SK-N-SH treated with all-trans-retinoic acid at 6 μM for 48 hours (cell line): ENCODE measurements around the gene FZD1.
A peak's percentile ranks its signal among the peaks of the same experiment; 100 is the strongest.

Experiments
- BACH2 ChIP-seq: fragments of 250-450 bp; sonication (Bioruptor Pico); IDR thresholded peaks from 2 replicates; pipeline ENCODE4 v1.9.0; 2021; ENCODE audit warnings: mild to moderate bottlenecking, borderline replicate concordance
- CREB5 ChIP-seq: fragments of 250-450 bp; sonication (Bioruptor Pico); IDR thresholded peaks from 2 replicates; pipeline ENCODE4 v1.5.1; 2020; ENCODE audit warnings: low read depth, mild to moderate bottlenecking, moderate library complexity
- CSRNP3 ChIP-seq: fragments of 250-450 bp; sonication (Bioruptor Pico); IDR thresholded peaks from 2 replicates; pipeline ENCODE4 v1.5.1; 2021; ENCODE audit warnings: mild to moderate bottlenecking, moderate library complexity
- ISL1 ChIP-seq: fragments of 250-450 bp; sonication (Bioruptor Pico); IDR thresholded peaks from 2 replicates; pipeline ENCODE4 v2.1.2; 2022; ENCODE audit warnings: mild to moderate bottlenecking, moderate library complexity
- PATZ1 ChIP-seq: fragments of 250-450 bp; sonication (Bioruptor Pico); IDR thresholded peaks from 2 replicates; pipeline ENCODE4 v1.8.0; 2020; ENCODE audit warnings: mild to moderate bottlenecking, moderate library complexity, borderline replicate concordance
- ZFP30 ChIP-seq: fragments of 450-650 bp; formaldehyde crosslinking; IDR thresholded peaks from 2 replicates; pipeline ENCODE4 v1.5.0; 2022; ENCODE audit warnings: mild to moderate bottlenecking, moderate library complexity
- ZNF565 ChIP-seq: fragments of 450-650 bp; formaldehyde crosslinking; conservative IDR thresholded peaks from 2 replicates; pipeline ENCODE4 v1.5.0; 2020; ENCODE audit warnings: low read depth, mild to moderate bottlenecking, moderate library complexity

- TF ChIP-seq BACH2 (CRISPR knock-in tag) (0 out of 2 replicates have a peak, but pooled peaks have one; percentile 33), CSRNP3 (CRISPR knock-in tag) (no peak), PATZ1 (CRISPR knock-in tag) (no peak), ISL1 (CRISPR knock-in tag) (no peak), CREB5 (CRISPR knock-in tag) (no peak), ZNF565 (no peak), ZFP30 (no peak)
Measured at GRCh38 chr7:91230100-91230499, 34.1 kb upstream of the FZD1 start.
